WTC11 (cell line): ENCODE data around the gene PPP1R3D. TPM values are rescaled to one million over a fixed set of nuclear protein-coding genes. Genes with fewer than 3 reads are reported as not detected.

ENCODE experiments used
- ATAC-seq: fragments of 200-7000 bp; cut with Tn5 transposase; 2 replicates; pipeline ENCODE4 v1.10.0; 2021; ENCODE audit warnings: mild to moderate bottlenecking, moderate library complexity
- CTCF ChIA-PET: fragments of 300-600 bp; sonication (Branson Sonifier 250); formaldehyde crosslinking; loops from one replicate; lab custom pipeline; 2021; ENCODE audit warnings: antibody characterized with exemption; lab: Charles Lee
- POLR2A ChIA-PET: fragments of 350-600 bp; sonication (Branson Sonifier 250); formaldehyde crosslinking; loops from one replicate; lab custom pipeline; 2021; ENCODE audit warnings: antibody characterized with exemption; lab: Charles Lee
- DNase-seq: peaks from one replicate; pipeline ENCODE4 v3.0.0; 2021; ENCODE audit warnings: low spot score
- H3K27ac Mint-ChIP-seq: 2 replicates; pipeline ENCODE4 v1.8.0; 2021; ENCODE audit warnings: mixed read lengths
- H3K27me3 Mint-ChIP-seq: 2 replicates; pipeline ENCODE4 v1.8.0; 2021; ENCODE audit warnings: low read depth, mild to moderate bottlenecking, moderate library complexity, mixed read lengths
- H3K36me3 Mint-ChIP-seq: 2 replicates; pipeline ENCODE4 v1.8.0; 2021; ENCODE audit warnings: mixed read lengths
- H3K4me1 Mint-ChIP-seq: 2 replicates; pipeline ENCODE4 v1.8.0; 2022; ENCODE audit warnings: mixed read lengths
- H3K4me3 Mint-ChIP-seq: 2 replicates; pipeline ENCODE4 v1.8.0; 2021; ENCODE audit warnings: mild to moderate bottlenecking, moderate library complexity, mixed read lengths
- H3K9me3 Mint-ChIP-seq: 2 replicates; pipeline ENCODE4 v1.8.0; 2021; ENCODE audit warnings: mixed read lengths
- CREB1 ChIP-seq: sonication (generic); formaldehyde crosslinking; IDR thresholded peaks from 2 replicates; pipeline ENCODE4 v1.8.0; 2023; ENCODE audit warnings: mild to moderate bottlenecking, missing genetic modification reagents
- ETV6 ChIP-seq: sonication (generic); formaldehyde crosslinking; IDR thresholded peaks from 2 replicates; pipeline ENCODE4 v1.8.1; 2022; ENCODE audit warnings: mild to moderate bottlenecking, missing genetic modification reagents
- FOXP1 ChIP-seq: sonication (generic); formaldehyde crosslinking; IDR thresholded peaks from 2 replicates; pipeline ENCODE4 v1.8.0; 2022; ENCODE audit warnings: missing genetic modification reagents, mild to moderate bottlenecking, moderate library complexity, borderline replicate concordance
- GRHL2 ChIP-seq: fragments of 250-450 bp; sonication (Bioruptor Pico); IDR thresholded peaks from 2 replicates; pipeline ENCODE4 v1.8.0; 2022; ENCODE audit warnings: mild to moderate bottlenecking, moderate library complexity; ENCODE audit not compliant: insufficient replicate concordance, severe bottlenecking
- IRF2 ChIP-seq: sonication (generic); formaldehyde crosslinking; IDR thresholded peaks from 2 replicates; pipeline ENCODE4 v1.8.0; 2022; ENCODE audit warnings: low read depth, missing genetic modification reagents, borderline replicate concordance
- NFYB ChIP-seq: sonication (generic); formaldehyde crosslinking; conservative IDR thresholded peaks from 2 replicates; pipeline ENCODE4 v1.8.0; 2022; ENCODE audit warnings: low read depth, missing genetic modification reagents
- RELA ChIP-seq: sonication (generic); formaldehyde crosslinking; IDR thresholded peaks from 2 replicates; pipeline ENCODE4 v1.8.1; 2022; ENCODE audit warnings: missing genetic modification reagents, mild to moderate bottlenecking, borderline replicate concordance
- SMAD3 ChIP-seq: sonication (generic); formaldehyde crosslinking; IDR thresholded peaks from 2 replicates; pipeline ENCODE4 v1.8.0; 2022; ENCODE audit warnings: missing genetic modification reagents, mild to moderate bottlenecking, borderline replicate concordance
- TEAD4 ChIP-seq: sonication (generic); formaldehyde crosslinking; IDR thresholded peaks from 2 replicates; pipeline ENCODE4 v1.8.0; 2022; ENCODE audit warnings: mild to moderate bottlenecking, missing genetic modification reagents
- ZBTB21 ChIP-seq: sonication (generic); formaldehyde crosslinking; IDR thresholded peaks from 2 replicates; pipeline ENCODE4 v1.8.1; 2023; ENCODE audit warnings: mild to moderate bottlenecking, missing genetic modification reagents, borderline replicate concordance
- ZNF396 ChIP-seq: fragments of 250-450 bp; sonication (Bioruptor Pico); IDR thresholded peaks from 2 replicates; pipeline ENCODE4 v1.8.0; 2021; ENCODE audit warnings: mild to moderate bottlenecking, moderate library complexity, borderline replicate concordance
- total RNA-seq: library from RNA; stranded (reverse); gene quantifications from 3 replicates; pipeline ENCODE4 v1.2.3, GENCODE V29; 2021
- TF ChIP-seq, protein P1 (sequence below): sonication (generic); formaldehyde crosslinking; IDR thresholded peaks from 2 replicates; pipeline ENCODE4 v1.8.0; 2022; ENCODE audit warnings: missing genetic modification reagents
- TF ChIP-seq, protein P2 (sequence below): sonication (generic); formaldehyde crosslinking; conservative IDR thresholded peaks from 2 replicates; pipeline ENCODE4 v1.8.1; 2022; ENCODE audit warnings: mild to moderate bottlenecking, missing genetic modification reagents
- TF ChIP-seq, protein P3 (sequence below): sonication (generic); formaldehyde crosslinking; IDR thresholded peaks from 2 replicates; pipeline ENCODE4 v1.8.0; 2023; ENCODE audit warnings: missing genetic modification reagents, mild to moderate bottlenecking, borderline replicate concordance
- TF ChIP-seq, protein P4 (sequence below): sonication (generic); formaldehyde crosslinking; IDR thresholded peaks from 2 replicates; pipeline ENCODE4 v1.8.1; 2023; ENCODE audit warnings: mild to moderate bottlenecking, moderate library complexity, missing genetic modification reagents
- TF ChIP-seq, protein P5 (sequence below): sonication (generic); formaldehyde crosslinking; IDR thresholded peaks from 2 replicates; pipeline ENCODE4 v1.8.0; 2023; ENCODE audit warnings: missing genetic modification reagents
- TF ChIP-seq, protein P6 (sequence below): sonication (generic); formaldehyde crosslinking; IDR thresholded peaks from 2 replicates; pipeline ENCODE4 v1.8.1; 2022; ENCODE audit warnings: low read depth, missing genetic modification reagents, borderline replicate concordance

PPP1R3D gene
- total RNA-seq, 1 experiment from 2014 or later: 2.4 TPM

DNA sequence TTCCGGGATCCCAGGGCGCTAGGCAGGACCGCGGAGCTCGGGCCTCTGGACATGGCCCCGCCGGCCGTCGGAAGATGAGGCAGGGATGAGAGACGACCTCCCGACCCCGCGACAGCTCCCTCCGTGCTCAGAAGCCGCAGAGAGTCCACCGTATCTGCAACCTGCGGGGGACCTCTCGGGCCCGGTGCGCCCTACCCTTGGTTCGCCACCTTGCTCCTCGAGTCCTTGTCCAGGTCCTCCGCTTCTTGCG lies 301 bp downstream of the PPP1R3D start (continued):
- TF ChIP-seq, protein P1, sequence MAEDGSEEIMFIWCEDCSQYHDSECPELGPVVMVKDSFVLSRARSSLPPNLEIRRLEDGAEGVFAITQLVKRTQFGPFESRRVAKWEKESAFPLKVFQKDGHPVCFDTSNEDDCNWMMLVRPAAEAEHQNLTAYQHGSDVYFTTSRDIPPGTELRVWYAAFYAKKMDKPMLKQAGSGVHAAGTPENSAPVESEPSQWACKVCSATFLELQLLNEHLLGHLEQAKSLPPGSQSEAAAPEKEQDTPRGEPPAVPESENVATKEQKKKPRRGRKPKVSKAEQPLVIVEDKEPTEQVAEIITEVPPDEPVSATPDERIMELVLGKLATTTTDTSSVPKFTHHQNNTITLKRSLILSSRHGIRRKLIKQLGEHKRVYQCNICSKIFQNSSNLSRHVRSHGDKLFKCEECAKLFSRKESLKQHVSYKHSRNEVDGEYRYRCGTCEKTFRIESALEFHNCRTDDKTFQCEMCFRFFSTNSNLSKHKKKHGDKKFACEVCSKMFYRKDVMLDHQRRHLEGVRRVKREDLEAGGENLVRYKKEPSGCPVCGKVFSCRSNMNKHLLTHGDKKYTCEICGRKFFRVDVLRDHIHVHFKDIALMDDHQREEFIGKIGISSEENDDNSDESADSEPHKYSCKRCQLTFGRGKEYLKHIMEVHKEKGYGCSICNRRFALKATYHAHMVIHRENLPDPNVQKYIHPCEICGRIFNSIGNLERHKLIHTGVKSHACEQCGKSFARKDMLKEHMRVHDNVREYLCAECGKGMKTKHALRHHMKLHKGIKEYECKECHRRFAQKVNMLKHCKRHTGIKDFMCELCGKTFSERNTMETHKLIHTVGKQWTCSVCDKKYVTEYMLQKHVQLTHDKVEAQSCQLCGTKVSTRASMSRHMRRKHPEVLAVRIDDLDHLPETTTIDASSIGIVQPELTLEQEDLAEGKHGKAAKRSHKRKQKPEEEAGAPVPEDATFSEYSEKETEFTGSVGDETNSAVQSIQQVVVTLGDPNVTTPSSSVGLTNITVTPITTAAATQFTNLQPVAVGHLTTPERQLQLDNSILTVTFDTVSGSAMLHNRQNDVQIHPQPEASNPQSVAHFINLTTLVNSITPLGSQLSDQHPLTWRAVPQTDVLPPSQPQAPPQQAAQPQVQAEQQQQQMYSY (CRISPR knock-in tag): no peak
- TF ChIP-seq SMAD3 (CRISPR knock-in tag) (no peak), ZNF396 (no peak), GRHL2 (CRISPR knock-in tag) (no peak)
- TF ChIP-seq, protein P2, sequence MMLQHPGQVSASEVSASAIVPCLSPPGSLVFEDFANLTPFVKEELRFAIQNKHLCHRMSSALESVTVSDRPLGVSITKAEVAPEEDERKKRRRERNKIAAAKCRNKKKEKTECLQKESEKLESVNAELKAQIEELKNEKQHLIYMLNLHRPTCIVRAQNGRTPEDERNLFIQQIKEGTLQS (CRISPR knock-in tag): no peak

DNA sequence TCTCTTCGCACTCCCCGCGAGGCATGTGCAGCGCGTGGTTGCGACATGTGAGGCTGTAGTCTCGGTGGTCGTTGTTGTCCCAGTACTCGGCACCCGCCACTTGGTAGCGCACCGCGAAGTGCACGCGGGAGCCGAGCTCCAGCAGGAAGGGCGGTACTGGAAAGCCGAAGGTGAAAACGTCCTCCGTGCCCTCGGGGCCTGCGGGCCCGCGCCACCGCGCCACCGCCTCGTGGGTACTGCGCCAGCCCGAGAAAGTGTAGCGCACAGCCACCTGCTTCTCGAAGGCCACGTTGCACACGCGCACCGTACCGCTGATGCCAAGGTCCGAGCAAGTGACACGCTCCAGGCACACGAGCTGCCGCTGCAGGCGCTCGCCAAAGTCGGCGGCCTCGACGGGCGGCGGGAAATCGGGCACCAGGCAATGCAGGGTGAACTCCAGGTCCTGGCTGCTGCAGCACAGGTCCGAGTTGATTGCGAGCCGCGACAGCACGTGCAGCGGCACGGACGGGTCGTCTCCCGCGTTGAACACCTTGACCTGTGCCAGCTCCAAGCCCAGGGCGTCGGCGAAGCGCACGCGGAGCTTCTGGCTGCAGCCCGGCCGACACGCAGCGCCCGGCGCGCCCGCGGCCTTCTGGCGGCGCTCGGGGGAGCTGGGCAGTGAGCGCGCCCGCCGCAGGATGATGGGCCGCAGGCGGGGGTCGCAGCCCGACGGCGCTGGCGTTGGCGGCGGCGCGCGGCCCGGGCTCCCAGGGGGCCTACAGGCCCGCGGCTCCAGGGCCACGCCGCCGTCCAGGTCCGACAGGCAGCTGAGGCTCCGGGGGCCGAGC lies 840 bp downstream of the PPP1R3D start:
- H3K36me3 Mint-ChIP-seq: peaks cover 10% of the 10 kb centered on the region
- peaks cover 7% of the 10 kb centered on the region for H3K4me1 Mint-ChIP-seq
- no peak overlapping the region for H3K27ac Mint-ChIP-seq
- peaks cover 7% of the 10 kb centered on the region for H3K9me3 Mint-ChIP-seq
- peaks cover 47% of the 10 kb centered on the region for H3K27me3 Mint-ChIP-seq
- DNase-seq (peak; percentile 43), ATAC-seq (peak; percentile 13)
- ChIA-PET CTCF (interaction anchor here (1.0 to 2.1 kb wide), 5 partner anchors 16 to 156 kb away, joined by 3 to 13 read pairs (median 4); no protein-coding TSS in a partner anchor), POLR2A (interaction anchor here (1.1 kb wide), 1 partner anchor 55 kb away, joined by 5 read pairs; no protein-coding TSS in a partner anchor)
- H3K4me3 Mint-ChIP-seq: peak overlapping the region; percentile 77
- TF ChIP-seq ZBTB21 (CRISPR knock-in tag) (no peak), TEAD4 (CRISPR knock-in tag) (peak; percentile 73; the same call in 1 of the 2 replicates), FOXP1 (CRISPR knock-in tag) (peak; percentile 99), RELA (peak; percentile 52; the same call in 1 of the 2 replicates), IRF2 (no peak; the same call in 1 of the 2 replicates), NFYB (CRISPR knock-in tag) (peak; percentile 52; the same call in 1 of the 2 replicates), CREB1 (CRISPR knock-in tag) (no peak), ETV6 (peak; percentile 89)
- TF ChIP-seq, protein P3, sequence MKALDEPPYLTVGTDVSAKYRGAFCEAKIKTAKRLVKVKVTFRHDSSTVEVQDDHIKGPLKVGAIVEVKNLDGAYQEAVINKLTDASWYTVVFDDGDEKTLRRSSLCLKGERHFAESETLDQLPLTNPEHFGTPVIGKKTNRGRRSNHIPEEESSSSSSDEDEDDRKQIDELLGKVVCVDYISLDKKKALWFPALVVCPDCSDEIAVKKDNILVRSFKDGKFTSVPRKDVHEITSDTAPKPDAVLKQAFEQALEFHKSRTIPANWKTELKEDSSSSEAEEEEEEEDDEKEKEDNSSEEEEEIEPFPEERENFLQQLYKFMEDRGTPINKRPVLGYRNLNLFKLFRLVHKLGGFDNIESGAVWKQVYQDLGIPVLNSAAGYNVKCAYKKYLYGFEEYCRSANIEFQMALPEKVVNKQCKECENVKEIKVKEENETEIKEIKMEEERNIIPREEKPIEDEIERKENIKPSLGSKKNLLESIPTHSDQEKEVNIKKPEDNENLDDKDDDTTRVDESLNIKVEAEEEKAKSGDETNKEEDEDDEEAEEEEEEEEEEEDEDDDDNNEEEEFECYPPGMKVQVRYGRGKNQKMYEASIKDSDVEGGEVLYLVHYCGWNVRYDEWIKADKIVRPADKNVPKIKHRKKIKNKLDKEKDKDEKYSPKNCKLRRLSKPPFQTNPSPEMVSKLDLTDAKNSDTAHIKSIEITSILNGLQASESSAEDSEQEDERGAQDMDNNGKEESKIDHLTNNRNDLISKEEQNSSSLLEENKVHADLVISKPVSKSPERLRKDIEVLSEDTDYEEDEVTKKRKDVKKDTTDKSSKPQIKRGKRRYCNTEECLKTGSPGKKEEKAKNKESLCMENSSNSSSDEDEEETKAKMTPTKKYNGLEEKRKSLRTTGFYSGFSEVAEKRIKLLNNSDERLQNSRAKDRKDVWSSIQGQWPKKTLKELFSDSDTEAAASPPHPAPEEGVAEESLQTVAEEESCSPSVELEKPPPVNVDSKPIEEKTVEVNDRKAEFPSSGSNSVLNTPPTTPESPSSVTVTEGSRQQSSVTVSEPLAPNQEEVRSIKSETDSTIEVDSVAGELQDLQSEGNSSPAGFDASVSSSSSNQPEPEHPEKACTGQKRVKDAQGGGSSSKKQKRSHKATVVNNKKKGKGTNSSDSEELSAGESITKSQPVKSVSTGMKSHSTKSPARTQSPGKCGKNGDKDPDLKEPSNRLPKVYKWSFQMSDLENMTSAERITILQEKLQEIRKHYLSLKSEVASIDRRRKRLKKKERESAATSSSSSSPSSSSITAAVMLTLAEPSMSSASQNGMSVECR (CRISPR knock-in tag): peak; percentile 77; the same call in 1 of the 2 replicates
- TF ChIP-seq, protein P4, sequence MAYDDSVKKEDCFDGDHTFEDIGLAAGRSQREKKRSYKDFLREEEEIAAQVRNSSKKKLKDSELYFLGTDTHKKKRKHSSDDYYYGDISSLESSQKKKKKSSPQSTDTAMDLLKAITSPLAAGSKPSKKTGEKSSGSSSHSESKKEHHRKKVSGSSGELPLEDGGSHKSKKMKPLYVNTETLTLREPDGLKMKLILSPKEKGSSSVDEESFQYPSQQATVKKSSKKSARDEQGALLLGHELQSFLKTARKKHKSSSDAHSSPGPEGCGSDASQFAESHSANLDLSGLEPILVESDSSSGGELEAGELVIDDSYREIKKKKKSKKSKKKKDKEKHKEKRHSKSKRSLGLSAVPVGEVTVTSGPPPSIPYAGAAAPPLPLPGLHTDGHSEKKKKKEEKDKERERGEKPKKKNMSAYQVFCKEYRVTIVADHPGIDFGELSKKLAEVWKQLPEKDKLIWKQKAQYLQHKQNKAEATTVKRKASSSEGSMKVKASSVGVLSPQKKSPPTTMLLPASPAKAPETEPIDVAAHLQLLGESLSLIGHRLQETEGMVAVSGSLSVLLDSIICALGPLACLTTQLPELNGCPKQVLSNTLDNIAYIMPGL: no peak; the same call in 1 of the 2 replicates
- TF ChIP-seq, protein P5, sequence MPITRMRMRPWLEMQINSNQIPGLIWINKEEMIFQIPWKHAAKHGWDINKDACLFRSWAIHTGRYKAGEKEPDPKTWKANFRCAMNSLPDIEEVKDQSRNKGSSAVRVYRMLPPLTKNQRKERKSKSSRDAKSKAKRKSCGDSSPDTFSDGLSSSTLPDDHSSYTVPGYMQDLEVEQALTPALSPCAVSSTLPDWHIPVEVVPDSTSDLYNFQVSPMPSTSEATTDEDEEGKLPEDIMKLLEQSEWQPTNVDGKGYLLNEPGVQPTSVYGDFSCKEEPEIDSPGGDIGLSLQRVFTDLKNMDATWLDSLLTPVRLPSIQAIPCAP (CRISPR knock-in tag): peak; percentile 84
- TF ChIP-seq, protein P1 (CRISPR knock-in tag): peak; percentile 65; the same call in 1 of the 2 replicates
- TF ChIP-seq, protein P6, sequence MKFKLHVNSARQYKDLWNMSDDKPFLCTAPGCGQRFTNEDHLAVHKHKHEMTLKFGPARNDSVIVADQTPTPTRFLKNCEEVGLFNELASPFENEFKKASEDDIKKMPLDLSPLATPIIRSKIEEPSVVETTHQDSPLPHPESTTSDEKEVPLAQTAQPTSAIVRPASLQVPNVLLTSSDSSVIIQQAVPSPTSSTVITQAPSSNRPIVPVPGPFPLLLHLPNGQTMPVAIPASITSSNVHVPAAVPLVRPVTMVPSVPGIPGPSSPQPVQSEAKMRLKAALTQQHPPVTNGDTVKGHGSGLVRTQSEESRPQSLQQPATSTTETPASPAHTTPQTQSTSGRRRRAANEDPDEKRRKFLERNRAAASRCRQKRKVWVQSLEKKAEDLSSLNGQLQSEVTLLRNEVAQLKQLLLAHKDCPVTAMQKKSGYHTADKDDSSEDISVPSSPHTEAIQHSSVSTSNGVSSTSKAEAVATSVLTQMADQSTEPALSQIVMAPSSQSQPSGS (CRISPR knock-in tag): peak; percentile 58; the same call in 1 of the 2 replicates
